A549 (cell line): ENCODE results near the gene C1orf174.

Experiments used
- EP300 ChIP-seq, 2 experiments: fragments of >200 bp; sonication (Bioruptor Twin); formaldehyde crosslinking; IDR thresholded peaks; 2 replicates in 1 of 2; 3 replicates in 1 of 2; pipeline ENCODE4 v1.6.1; 2016 to 2017
- ESRRA ChIP-seq: fragments of 150-350 bp; IDR thresholded peaks from 2 replicates; pipeline ENCODE4 v1.6.1; 2014; ENCODE audit warnings: mild to moderate bottlenecking, low read length, borderline replicate concordance
- HOXB5 ChIP-seq: fragments of 250-450 bp; sonication (Bioruptor Pico); IDR thresholded peaks from 2 replicates; pipeline ENCODE4 v1.5.0; 2020; ENCODE audit warnings: mild to moderate bottlenecking, moderate library complexity
- JUN ChIP-seq, 2 experiments: fragments of >200 bp; sonication (Bioruptor Twin); formaldehyde crosslinking; IDR thresholded peaks; 2 replicates in 1 of 2; 3 replicates in 1 of 2; pipeline ENCODE4 v1.6.1; 2016 to 2017
- MAFK ChIP-seq: fragments of 450-650 bp; IDR thresholded peaks from 2 replicates; pipeline ENCODE4 v1.6.1; 2014; ENCODE audit not compliant: partially characterized antibody
- POLR2A ChIP-seq: IDR thresholded peaks from 2 replicates; pipeline ENCODE4 v1.6.1; 2012; ENCODE audit warnings: mild to moderate bottlenecking, low read length
- POLR2AphosphoS2 ChIP-seq: conservative IDR thresholded peaks from 2 replicates; pipeline ENCODE4 v1.6.1; 2012; ENCODE audit warnings: low read length, improper control_type of control experiment, inconsistent platforms
- RCOR1 ChIP-seq: fragments of 150-350 bp; IDR thresholded peaks from 2 replicates; pipeline ENCODE4 v1.6.1; 2014; ENCODE audit warnings: antibody characterized with exemption, low read length, low read depth
- RFX5 ChIP-seq: fragments of 450-650 bp; IDR thresholded peaks from 2 replicates; pipeline ENCODE4 v1.7.1; 2014; ENCODE audit warnings: antibody characterized with exemption, mild to moderate bottlenecking, moderate library complexity
- TF ChIP-seq, protein P1 (sequence below): fragments of 250-450 bp; sonication (Bioruptor Pico); IDR thresholded peaks from 2 replicates; pipeline ENCODE4 v1.5.0; 2021; ENCODE audit warnings: mild to moderate bottlenecking, moderate library complexity, borderline replicate concordance
- TF ChIP-seq, protein P2 (sequence below): fragments of 450-650 bp; IDR thresholded peaks from 2 replicates; pipeline ENCODE4 v1.6.1; 2014; ENCODE audit warnings: antibody characterized with exemption
- TF ChIP-seq, protein P3 (sequence below): fragments of >200 bp; sonication (Bioruptor Twin); formaldehyde crosslinking; IDR thresholded peaks from 3 replicates; pipeline ENCODE4 v1.5.1; 2016
- TF ChIP-seq, protein P4 (sequence below): fragments of 200-600 bp; sonication (generic); IDR thresholded peaks from 2 replicates; pipeline ENCODE4 v1.6.1; 2016; ENCODE audit warnings: antibody characterized with exemption, mild to moderate bottlenecking, moderate library complexity

DNA sequence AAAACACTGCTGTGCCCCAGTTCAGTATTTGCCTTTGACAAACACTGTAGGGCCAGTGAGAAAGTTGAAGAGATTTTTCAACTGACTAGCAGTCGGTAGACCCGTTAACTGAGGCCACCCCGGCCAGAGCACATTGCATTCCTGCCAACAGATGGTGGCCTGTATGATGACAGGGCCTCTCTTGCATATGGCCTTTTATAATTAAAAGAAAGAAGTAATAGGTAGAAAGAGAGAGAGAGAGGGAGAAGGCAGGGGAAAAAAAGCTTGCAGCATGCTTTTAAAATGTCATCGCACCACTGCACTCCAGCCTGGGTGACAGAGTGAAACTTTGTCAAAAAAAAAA lies 4.7 kb upstream of the C1orf174 start:
- no peak for TF ChIP-seq POLR2A
- TF ChIP-seq RFX5, result no peak
- TF ChIP-seq, protein P1, sequence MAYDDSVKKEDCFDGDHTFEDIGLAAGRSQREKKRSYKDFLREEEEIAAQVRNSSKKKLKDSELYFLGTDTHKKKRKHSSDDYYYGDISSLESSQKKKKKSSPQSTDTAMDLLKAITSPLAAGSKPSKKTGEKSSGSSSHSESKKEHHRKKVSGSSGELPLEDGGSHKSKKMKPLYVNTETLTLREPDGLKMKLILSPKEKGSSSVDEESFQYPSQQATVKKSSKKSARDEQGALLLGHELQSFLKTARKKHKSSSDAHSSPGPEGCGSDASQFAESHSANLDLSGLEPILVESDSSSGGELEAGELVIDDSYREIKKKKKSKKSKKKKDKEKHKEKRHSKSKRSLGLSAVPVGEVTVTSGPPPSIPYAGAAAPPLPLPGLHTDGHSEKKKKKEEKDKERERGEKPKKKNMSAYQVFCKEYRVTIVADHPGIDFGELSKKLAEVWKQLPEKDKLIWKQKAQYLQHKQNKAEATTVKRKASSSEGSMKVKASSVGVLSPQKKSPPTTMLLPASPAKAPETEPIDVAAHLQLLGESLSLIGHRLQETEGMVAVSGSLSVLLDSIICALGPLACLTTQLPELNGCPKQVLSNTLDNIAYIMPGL (CRISPR knock-in tag), result no peak
- TF ChIP-seq HOXB5 (CRISPR knock-in tag), result no peak
- TF ChIP-seq, protein P2, sequence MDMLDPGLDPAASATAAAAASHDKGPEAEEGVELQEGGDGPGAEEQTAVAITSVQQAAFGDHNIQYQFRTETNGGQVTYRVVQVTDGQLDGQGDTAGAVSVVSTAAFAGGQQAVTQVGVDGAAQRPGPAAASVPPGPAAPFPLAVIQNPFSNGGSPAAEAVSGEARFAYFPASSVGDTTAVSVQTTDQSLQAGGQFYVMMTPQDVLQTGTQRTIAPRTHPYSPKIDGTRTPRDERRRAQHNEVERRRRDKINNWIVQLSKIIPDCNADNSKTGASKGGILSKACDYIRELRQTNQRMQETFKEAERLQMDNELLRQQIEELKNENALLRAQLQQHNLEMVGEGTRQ, result no peak
- TF ChIP-seq, protein P3, sequence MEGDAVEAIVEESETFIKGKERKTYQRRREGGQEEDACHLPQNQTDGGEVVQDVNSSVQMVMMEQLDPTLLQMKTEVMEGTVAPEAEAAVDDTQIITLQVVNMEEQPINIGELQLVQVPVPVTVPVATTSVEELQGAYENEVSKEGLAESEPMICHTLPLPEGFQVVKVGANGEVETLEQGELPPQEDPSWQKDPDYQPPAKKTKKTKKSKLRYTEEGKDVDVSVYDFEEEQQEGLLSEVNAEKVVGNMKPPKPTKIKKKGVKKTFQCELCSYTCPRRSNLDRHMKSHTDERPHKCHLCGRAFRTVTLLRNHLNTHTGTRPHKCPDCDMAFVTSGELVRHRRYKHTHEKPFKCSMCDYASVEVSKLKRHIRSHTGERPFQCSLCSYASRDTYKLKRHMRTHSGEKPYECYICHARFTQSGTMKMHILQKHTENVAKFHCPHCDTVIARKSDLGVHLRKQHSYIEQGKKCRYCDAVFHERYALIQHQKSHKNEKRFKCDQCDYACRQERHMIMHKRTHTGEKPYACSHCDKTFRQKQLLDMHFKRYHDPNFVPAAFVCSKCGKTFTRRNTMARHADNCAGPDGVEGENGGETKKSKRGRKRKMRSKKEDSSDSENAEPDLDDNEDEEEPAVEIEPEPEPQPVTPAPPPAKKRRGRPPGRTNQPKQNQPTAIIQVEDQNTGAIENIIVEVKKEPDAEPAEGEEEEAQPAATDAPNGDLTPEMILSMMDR, result no peak
- TF ChIP-seq POLR2AphosphoS2, result no peak
- no peak for TF ChIP-seq JUN (IDR thresholded peaks at IDR 0.05)
- no peak for TF ChIP-seq EP300 (IDR thresholded peaks at IDR 0.05)
- TF ChIP-seq, protein P4, sequence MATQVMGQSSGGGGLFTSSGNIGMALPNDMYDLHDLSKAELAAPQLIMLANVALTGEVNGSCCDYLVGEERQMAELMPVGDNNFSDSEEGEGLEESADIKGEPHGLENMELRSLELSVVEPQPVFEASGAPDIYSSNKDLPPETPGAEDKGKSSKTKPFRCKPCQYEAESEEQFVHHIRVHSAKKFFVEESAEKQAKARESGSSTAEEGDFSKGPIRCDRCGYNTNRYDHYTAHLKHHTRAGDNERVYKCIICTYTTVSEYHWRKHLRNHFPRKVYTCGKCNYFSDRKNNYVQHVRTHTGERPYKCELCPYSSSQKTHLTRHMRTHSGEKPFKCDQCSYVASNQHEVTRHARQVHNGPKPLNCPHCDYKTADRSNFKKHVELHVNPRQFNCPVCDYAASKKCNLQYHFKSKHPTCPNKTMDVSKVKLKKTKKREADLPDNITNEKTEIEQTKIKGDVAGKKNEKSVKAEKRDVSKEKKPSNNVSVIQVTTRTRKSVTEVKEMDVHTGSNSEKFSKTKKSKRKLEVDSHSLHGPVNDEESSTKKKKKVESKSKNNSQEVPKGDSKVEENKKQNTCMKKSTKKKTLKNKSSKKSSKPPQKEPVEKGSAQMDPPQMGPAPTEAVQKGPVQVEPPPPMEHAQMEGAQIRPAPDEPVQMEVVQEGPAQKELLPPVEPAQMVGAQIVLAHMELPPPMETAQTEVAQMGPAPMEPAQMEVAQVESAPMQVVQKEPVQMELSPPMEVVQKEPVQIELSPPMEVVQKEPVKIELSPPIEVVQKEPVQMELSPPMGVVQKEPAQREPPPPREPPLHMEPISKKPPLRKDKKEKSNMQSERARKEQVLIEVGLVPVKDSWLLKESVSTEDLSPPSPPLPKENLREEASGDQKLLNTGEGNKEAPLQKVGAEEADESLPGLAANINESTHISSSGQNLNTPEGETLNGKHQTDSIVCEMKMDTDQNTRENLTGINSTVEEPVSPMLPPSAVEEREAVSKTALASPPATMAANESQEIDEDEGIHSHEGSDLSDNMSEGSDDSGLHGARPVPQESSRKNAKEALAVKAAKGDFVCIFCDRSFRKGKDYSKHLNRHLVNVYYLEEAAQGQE, result no peak
- TF ChIP-seq RCOR1, result no peak
- no peak for TF ChIP-seq ESRRA
- TF ChIP-seq MAFK, result no peak
